Uterus (tissue), 2 donors: Measurements from ENCODE around the gene HMG20B.

Experiments
- POLR2A ChIP-seq, 2 donors: fragments of 450-650 bp; IDR thresholded peaks; one replicate each; pipeline ENCODE4 v1.6.1; 2016; ENCODE audit warnings: antibody characterized with exemption in 2 of 2, mild to moderate bottlenecking in 1 of 2, moderate library complexity in 1 of 2
- TF ChIP-seq, protein P1 (sequence below), 4 experiments: fragments of 200-600 bp in 2 of 4; fragments of 450-650 bp in 2 of 4; sonication (generic) in 2 of 4; IDR thresholded peaks; one replicate each; pipeline ENCODE4 v1.5.1; 2016 to 2019; ENCODE audit warnings: antibody characterized with exemption in 4 of 4, mild to moderate bottlenecking in 2 of 4, moderate library complexity in 1 of 4

DNA sequence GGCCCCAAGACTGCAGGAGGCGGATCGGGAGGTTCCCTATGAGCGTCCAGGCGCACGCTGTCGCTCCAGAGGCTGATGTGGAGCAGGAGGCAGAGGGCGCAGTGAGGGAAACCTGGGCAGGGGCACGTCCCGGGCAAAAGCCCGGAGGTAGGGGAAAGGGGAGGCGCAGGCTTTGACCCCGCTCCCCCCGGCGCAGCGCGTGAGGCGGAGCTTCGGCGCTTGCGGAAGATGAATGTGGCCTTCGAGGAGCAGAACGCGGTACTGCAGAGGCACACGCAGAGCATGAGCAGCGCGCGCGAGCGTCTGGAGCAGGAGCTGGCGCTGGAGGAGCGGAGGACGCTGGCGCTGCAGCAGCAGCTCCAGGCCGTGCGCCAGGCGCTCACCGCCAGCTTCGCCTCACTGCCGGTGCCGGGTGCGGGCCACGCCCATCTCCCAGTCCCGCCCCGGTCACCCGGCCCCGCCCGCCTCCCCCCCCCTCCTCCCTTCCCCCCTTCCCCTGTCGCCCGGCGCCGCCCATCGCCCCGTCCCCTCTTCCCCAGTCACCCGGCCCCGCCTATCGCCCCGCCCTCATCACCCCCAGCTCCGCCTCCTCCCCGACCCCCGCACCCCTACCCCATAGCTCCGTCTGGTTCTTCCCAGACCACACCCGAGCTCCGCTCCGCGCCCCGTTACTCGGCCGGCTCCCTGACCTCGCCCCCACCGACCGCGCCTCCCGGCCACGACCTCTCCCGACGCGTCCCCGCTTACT lies 4.1 kb downstream of the HMG20B start:
- TF ChIP-seq, protein P1, sequence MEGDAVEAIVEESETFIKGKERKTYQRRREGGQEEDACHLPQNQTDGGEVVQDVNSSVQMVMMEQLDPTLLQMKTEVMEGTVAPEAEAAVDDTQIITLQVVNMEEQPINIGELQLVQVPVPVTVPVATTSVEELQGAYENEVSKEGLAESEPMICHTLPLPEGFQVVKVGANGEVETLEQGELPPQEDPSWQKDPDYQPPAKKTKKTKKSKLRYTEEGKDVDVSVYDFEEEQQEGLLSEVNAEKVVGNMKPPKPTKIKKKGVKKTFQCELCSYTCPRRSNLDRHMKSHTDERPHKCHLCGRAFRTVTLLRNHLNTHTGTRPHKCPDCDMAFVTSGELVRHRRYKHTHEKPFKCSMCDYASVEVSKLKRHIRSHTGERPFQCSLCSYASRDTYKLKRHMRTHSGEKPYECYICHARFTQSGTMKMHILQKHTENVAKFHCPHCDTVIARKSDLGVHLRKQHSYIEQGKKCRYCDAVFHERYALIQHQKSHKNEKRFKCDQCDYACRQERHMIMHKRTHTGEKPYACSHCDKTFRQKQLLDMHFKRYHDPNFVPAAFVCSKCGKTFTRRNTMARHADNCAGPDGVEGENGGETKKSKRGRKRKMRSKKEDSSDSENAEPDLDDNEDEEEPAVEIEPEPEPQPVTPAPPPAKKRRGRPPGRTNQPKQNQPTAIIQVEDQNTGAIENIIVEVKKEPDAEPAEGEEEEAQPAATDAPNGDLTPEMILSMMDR (IDR thresholded peaks at IDR 0.05): no peak
- no peak for TF ChIP-seq POLR2A (IDR thresholded peaks at IDR 0.05)
